ENCODE measurements around the gene BBS2.
A peak's percentile ranks its signal among the peaks of the same experiment; 100 is the strongest.

The BBS2 gene, protein sequence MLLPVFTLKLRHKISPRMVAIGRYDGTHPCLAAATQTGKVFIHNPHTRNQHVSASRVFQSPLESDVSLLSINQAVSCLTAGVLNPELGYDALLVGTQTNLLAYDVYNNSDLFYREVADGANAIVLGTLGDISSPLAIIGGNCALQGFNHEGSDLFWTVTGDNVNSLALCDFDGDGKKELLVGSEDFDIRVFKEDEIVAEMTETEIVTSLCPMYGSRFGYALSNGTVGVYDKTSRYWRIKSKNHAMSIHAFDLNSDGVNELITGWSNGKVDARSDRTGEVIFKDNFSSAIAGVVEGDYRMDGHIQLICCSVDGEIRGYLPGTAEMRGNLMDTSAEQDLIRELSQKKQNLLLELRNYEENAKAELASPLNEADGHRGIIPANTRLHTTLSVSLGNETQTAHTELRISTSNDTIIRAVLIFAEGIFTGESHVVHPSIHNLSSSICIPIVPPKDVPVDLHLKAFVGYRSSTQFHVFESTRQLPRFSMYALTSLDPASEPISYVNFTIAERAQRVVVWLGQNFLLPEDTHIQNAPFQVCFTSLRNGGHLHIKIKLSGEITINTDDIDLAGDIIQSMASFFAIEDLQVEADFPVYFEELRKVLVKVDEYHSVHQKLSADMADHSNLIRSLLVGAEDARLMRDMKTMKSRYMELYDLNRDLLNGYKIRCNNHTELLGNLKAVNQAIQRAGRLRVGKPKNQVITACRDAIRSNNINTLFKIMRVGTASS
- 32.4 to 86.9 (median 64.4) reads per million in 4 donors for total RNA-seq

DNA sequence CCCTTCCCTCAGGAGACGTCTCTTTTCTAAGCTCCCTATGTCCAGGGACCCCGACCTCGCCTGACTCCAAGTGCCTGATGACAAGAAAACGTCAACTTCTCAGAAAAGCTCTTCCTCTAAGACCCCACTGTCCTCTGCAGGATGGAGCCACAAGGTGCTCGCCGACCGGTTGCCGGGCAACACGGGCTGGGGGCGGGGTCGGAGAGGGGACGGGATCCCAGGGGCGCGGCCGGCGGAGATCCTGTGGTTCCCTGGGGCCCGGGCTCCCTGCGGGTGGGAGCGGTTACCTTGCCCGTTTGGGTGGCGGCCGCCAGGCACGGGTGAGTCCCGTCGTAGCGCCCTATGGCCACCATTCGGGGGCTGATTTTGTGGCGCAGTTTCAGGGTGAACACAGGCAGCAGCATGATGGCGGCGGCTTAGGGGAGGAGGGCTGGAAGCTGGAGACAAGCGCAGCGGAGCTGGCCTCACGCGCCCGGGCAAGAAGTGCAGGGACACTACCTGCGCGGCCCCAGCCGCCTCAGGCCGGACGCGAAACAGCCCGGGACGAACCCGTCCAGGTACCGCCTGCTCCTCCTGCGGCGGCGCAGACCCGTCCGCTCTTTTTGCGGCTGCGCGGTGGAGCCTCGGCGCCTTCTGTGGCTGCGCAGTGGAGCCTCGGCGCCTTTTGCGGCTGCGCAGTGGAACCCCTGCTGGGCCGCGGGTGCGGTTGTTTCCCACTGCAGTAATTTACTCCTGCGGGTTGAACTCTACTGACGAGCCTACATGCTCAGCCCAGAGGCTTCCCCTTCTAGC, at the start of gene BBS2:
Gene BBS2 (minus strand): TSS at position 566 of the 792 bp plus-strand sequence. CDS start 162 bp downstream, at position 404.
- peak; percentile 81 to 90 (median 85) for DNase-seq

DNA sequence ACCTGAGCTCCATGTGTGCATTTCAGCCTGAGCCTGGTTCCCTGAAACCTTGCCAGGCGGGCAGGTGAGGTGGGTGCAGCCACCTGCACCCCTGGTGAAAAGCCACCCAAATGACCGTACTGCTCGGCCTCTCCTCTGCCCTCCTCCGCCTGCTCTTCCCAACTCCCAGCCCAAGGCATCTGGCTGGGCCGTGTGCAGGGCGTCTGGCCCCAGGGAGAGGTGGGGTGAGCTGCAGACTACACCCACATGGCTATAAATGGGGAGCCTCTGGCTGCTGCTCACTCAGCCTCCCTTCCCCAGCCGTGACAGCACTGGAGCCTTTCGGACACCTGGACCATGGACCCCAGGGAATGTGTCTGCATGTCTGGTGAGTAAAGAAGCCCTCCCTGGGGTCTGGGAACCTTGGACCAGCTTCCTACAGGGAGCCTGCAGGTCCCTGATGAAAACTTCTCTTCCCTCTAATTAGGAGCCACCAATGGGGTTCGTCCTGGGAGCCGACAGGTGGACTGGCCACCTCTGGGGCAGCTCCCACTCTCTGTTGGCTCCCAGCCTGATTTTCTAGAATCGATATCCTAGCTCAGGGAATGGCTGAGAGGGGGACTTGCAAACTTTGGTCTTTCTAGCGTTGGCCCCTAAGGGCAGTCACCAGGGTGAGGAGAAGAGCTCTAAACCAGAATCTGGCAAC, 45.1 kb upstream of the BBS2 start, which contains the start of gene MT4:
Gene MT4 (plus strand): TSS at position 281 of the 685 bp plus-strand sequence. CDS start 56 bp downstream, at position 337.
- DNase-seq = no peak

DNA sequence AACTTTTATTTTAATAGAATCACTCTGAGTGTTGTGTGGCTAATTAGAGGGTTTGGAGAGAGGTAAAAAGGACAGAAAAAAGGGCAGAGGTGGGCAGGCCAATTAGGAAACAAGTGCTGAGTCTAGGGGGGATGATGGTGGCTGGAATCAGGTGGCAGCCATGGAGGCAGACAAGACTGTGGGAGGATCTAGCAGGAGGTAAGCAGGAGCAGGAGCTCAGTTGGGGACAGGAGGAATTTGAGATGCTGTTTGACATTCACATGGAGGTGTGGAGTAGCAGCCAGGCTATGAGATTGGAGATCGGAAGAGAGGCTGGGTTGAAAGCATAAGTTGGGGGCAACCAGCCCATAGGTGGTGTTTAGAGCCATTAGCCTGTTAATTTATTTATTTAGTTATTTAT, 41.3 kb upstream of the BBS2 start:
- DNase-seq = no peak

DNA sequence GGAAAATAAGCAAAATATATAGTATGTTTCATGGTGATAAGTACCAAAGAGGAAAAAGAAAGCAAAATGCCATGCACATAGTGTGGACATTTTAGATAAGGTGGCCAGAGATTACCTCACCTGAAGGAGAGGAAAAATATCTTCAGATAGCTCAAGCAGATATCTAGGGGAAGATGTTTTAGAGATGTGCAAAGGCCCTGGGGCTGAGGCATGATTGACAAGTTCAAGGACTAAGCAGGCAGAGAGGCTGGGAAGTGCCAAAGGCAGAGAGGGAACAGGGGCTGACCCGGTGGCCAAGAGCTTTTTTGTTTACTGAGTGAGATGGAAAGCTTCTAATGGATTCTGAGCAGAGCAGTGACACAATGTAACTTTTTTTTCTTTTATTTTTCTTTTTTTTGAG, 40.6 kb upstream of the BBS2 start:
- no peak for DNase-seq

DNA sequence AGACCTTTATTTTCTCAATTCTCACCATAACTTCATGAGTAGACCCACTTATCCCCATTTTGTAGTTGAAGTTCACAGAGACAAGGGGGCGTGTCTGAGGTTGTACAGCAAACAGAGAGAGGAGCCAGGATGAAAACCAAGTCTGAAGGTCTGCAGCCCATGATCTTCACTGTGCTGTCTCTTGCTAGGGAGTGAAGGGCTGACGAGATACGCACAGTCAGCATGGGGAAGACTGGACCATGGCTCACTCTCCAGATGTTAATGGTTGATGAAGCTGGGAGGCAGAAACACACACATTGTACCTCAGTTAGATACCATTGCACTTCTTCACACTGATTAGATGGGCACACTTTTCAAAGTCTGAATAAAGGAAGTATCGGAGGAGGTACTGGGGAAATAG, 39.3 kb upstream of the BBS2 start:
- no peak for DNase-seq

DNA sequence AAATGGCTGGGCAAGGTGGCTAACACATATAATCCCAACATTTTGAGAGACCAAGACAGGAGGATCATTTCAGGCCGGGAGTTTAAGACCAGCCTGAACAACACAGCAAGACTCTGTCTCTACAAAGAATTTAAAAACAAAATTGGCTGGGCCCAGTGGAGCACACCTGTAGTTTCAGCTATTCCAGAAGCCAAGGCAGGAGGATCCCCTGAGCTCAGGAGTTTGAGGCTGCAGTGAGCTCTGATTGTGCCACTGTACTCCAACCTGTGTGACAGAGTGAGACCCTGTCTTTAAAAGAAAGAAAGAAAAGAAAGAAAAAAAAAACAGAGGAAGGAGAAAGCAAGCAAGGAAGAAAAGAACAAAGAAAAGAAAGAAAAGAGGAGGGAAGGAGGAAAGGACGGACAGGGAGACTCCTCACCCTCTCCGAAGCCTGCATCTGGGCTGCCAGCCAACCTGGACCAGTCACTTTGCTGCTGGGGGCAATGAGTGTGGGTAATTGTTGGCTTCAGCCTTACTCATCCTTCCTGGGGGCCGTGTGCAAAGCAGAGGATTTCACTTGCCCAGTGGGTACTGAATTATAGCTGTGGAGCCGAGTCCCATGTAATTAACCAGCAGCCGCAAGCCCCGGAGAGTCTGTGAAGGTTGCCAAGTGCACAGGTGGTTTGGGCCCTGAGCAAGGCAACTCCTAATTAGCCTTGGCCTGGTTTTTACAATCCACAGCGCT, 38.4 kb upstream of the BBS2 start:
- no peak for DNase-seq

DNA sequence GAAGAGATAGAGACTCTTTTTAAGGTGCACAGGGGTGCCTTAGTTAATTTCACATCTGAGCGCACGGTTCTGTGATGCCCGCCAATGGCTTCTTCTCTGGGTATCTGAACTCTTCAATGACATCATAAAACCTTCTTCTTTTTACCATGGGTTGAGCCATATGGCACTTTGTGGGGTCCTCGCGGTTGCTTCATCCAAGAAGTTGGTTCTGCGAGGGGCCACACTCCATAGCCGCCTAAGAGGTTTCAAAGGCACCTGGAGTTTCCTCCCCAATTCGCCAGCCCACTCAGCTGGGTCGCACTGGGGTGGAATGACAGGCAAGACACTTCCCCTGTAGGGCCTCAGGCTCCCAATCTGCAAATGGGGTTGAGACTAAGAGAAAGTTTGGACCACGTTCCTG, 34.6 kb upstream of the BBS2 start:
- DNase-seq = no peak

DNA sequence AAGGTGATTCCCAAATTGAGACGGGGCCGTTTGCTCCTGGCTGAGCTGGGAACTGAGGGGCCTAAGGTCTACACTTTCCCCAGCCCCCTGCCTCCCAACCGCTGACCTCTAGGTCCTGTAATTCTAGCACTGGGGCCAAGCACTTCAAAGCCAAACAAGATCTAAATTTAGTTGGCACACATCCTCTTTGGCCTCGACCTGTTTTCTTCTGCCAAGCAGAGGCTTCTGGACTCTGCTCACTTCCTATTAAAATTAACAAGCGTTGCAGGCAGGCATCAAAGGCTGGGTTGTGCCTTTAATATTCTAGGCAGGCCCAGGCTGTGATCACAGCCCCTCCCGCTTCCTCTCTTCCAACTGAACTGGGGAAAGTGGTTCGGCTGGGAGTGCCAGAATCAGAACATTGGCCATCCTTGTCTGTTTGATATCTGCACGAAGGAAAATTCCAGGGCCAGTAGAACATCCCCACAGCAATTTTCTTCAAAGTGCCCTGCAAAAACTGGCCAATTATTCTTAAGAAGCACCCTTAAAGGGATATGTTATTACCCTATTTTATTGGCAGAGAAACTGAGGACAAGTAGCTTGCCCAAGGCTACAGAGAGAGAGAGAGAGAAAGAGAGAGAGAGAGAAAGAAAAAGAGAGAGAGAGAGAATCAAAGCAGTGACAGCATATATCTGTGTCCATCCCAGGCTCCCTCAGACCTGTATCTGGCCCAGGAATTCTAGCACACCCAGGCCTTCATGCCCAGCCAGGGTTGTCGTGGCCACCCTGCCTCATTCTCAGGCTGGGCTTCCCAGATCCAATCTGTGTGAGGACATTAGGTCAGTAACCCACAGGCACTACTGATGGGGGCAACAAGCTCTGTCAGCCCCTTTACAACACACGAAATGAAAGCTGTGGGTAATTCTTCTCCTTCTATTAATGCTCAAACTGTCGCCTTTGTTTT, 32.2 kb upstream of the BBS2 start:
- DNase-seq = no peak

DNA sequence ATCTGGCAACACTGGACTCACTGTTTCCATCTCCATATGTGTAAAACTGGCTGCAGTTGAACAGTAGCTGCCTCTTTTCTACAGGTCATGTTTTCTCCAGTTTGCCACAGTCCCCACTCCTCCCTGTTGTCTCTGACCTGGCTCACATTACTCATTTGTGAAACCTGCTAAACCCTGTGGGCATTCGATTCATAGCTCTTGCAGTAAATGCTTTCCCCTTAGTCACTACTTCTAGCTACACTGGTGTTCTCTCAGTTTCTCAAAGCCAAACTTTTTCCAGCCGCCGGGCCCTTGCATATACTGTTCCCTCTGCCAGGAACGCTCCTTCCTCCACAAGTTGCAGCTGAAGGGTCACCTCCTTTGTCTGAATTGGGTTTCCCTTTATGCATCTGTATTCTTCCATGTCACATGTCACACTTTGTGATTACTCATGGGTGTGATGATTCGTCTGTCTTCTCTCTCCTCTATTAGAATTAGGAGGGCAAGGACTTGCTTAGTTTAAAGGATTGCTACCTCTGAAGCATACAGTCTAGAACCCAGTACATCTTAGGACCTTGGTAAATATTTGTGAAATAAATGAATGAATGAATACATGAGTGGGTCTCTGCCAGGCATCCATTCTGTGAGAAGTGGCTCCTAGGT, 30.0 kb upstream of the BBS2 start:
- DNase-seq = no peak

DNA sequence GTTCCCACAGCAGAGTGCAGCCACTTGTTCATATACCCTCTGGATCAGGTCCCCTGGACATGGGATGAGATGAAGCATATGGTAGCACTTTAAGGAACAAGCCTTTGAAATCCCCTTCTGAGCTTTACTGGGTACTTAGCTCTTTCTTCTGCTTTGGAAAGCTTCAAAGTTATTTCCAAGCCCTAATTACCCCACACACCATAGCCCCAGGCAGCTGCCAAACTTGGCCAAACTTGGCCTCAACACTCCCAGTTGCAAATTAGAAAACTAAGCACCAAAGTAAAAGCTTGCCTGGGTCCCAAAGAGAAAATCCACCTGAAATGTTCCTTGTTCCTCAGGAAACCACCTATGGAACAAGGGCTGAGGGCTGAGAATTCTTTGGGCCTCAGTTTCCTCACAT, 29.3 kb upstream of the BBS2 start:
- no peak for DNase-seq

DNA sequence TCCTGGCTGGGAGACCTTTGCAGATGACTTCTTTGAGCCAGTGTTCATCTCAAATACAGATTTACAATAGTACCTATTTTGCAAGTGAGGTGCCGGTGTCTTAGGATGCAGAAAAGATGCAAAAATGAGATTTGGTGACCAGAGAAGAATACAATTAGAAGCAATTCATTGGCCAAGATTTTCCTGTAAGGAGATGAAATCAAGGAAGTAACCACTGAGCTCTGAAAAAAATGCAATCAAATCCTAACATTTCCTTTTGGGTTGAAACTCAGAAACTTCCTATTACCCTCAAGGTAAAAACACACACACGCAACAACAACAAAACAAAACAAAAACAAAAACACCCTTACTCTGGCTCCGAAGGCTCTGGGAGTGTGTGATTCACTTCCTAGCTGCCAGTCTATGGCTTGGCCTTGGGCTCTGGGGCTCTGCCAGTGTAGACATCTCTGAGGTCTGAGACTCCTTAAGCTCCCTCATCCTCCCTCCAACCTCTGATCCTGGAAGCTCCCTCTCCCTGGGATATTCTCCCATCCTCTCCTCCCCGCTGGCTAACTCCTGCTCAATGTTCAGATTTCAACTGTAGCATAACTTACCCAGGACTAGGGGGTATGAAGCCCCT, 28.2 kb upstream of the BBS2 start:
- no peak for DNase-seq

DNA sequence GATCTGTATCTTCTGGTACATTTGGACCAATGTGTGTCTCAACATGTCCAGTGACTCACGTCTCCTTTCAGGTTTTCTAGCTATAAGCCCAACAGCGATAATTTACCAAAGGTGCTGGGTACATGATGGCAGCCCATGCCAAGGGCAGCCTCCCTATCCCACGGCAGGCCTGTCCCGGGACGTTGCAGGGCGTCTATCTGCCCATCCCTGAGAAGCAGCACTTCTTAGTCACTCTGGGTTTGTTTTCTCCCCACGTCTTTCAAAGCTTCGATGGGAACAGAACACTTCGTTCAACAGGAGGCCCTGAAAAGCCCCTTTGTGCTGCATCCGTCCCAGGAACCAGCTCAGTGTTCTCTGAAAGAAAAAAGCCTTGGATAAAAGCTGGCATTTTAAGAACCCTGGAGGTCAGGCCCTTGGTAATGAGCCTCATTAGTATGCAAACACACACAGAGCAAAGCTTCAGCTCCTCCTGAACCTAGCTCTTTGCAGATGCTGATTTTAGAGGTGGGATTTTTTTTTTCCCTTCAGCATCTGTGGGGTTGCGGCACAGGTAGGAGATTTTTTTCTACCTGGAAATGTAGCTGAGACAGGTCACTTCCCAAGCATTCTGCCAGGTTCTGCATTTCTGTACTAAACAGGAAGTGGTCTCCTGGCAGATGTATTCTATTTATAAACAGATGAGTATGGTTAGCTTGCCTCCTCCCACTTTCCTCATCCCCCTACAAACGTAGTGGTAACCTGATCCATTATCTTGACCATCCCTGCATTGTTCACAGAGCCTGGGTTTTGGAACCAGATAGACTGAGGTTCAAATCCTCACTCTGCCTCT, 27.5 kb upstream of the BBS2 start:
- DNase-seq = no peak

DNA sequence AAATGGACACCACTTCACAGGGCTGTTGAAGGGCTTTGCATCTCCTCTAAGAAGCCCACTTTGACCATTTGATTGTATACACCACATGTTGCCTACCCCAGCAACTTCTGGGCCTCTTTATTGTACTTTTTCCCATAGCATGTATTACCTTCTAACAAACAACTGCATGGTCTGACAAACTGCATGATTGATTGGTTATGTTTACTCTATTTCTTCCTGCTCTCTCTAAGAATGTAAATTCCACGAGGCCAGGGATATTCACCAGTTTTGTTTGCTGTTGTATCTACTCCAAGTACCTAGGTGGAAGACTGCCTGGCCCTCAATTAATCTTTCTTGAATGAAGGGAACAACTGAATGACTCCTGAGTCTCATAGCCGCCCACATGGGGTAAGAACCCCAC, 22.2 kb upstream of the BBS2 start:
- DNase-seq = no peak

DNA sequence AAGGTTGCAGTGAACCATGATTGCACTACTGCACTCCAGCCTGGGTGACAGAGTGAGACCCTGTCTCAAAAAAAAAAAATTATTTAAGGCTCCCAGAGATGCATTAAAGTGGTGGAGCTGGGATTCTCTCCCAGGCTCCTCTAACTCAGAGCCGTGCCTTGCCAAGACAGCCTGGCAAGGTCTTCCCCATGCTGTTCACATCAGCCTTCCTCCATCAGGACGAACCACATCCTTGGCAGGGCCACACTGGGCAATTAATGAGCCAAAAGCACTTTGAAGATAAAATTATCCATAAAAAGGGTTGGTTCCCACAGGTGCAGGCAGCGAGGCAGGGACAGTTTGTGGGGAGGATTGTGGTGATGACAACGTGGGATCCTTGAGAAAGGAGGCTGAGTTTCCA, 19.8 kb upstream of the BBS2 start:
- DNase-seq = no peak

DNA sequence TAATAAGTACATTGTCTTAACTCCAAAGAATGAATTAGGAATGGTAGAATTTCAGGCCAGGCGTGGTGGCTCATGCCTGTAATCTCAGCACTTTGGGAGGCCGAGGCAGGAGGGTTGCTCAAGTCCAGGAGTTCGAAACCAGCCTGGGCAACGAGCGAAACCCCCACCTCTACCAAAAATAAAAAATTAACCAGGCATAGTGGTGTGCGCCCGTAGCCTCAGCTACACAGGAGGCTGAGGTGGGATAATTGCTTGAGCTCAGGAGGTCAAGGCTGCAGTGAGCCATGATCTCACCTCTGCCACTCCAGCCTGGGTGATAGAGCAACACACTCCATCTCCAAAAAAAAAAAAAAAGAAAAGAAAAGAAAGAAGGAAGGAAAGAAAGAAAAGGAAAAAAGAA, 18.5 kb upstream of the BBS2 start:
- DNase-seq = no peak

DNA sequence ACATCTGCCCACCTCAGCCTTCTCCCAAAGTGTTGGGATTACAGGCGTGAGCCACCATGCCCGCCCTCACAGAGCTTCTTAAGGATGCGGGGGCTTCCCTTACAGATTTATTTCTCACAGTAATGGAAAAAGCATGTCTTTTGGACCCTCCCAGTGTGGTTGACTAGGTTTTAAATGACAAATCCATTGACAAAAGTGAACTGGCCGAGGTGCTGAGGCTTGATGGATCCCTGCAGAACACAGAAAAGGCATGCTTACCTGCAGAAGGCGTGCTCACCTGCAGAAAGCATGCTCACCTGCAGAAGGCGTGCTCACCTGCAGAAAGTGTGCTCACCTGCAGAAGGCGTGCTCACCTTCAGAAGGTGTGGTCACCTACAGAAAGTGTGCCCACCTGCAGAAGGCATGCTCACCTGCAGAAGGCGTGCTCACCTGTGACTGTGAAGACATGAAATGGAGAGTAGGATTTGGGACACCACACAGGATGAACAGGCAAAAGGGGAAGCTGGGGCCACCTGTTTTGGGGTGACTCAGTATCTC, 15.1 kb upstream of the BBS2 start:
- no peak for DNase-seq

DNA sequence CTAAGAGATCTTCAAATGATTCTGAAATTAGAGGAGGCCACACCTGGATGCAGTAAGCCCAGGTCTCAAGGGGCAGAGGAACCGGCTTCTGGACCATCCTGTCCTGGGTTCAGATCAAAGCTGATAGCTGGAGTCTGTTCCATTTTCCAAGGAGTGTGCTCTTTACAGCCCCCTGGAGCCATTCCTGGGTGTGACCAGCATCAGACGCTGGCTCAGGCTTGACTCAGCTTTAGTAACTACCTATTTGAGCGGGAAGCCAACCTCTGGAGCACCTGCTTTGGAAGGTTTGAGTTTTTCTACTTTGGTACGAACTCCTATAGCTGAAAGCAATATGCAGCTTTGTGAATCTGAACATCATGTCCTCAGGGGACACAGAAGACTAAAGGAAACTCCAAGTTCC, 12.9 kb upstream of the BBS2 start:
- no peak for DNase-seq

DNA sequence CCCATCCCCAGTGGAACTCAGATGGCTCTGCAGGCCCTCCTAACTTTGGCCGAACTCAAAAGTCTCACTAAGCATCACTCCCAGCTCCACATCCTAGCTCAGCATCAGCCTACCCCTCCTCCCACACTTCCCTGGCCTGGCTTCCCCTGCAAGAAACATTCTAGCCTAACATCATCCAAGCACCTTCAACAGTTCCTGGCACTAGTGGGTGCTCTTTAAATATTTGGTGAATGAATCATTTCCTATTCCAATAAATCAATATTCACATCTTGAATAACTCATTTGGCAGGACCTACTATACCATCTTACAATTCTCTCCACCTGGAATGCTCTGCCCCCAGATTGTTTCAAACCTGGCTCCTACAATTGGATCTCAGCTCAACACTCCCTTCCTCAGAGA, 11.0 kb upstream of the BBS2 start:
- no peak for DNase-seq

DNA sequence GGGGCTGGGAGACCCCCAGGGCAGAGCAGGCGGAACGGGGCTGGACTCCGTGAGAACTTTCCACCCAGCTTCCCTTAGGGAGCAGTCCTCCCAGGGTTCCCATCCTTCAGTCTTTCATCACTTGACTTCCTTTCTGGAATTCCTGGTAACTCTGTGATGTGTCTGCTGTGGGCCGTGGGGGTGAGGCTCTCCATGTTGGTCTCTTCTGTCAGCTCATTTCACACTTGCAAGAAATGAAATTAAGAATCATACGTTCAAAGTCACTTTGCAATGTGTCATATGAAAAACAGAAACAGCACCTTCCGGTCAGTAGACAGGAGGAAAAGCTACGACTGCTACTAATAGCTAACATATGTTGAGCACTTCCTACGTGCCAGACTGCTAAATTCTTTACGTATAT, 5.4 kb upstream of the BBS2 start:
- DNase-seq = no peak

Measured in T-helper 1 cell (primary cell).